Activated effector memory CD4-positive, alpha-beta T cell treated with Interleukin-2 at 50 U/mL for 16 hours (primary cell): ENCODE results near the gene HIPK4.
"Not testable (repeated sequence)": the region's sequence is repeated elsewhere in the genome, so short reads cannot be mapped to it uniquely, and the experiment has no call there.

ENCODE experiments used
- DNase-seq: peaks from one replicate; pipeline ENCODE4 v3.0.0-alpha.2; 2020

The HIPK4 gene

DNA sequence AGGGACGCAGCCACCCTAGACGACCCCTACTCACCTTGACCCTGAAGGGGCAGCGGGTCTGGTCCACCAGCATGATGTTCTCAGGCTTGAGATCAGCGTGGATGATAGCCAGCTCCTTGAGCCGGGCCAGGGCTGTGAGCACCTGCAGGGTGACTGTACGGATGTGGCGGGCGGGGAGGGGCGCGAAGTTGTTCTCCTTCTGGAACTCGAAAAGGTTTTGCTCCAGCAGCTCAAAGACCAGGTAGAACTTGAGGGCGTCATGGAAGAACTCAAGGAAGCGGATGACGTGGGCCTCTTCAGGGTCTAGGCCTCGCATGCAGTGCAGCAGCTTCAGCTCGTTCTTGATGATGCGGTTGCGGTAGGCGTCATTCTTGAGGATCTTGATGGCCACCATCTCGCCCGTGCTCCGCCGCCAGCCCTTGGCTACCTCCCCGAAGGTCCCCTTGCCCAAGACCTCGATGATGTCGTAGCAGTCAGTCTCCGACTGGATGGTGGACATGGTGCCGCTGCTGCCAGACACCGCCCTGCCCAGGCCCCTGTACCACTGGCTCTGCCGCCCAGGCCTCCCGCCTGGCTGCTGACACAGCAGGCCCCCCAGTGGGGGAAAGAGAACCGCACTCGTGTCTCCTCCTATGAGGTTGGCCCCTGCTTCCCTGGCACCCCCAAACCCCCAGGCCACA lies 437 bp downstream of the HIPK4 start:
- DNase-seq, result no peak

DNA sequence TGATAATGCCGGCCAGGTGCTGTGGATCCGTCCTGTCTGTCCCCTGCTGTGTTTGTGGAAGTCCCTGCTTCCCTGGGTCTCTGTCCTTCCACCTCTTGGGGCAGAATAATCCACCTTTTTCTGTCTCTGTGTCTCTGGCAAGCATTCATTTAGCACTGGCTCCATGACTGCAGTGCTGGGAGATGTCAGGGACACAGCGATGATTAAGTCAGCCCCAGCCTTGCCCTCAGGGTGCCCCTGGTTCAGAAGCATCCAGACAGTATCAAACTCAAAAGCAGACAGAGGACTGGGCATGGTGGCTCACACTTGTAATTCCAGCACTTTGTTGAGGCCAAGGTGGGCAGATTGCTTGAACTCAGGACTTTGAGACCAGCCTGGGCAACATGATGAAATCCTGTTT lies 1.5 kb downstream of the HIPK4 start:
- DNase-seq, result no peak

DNA sequence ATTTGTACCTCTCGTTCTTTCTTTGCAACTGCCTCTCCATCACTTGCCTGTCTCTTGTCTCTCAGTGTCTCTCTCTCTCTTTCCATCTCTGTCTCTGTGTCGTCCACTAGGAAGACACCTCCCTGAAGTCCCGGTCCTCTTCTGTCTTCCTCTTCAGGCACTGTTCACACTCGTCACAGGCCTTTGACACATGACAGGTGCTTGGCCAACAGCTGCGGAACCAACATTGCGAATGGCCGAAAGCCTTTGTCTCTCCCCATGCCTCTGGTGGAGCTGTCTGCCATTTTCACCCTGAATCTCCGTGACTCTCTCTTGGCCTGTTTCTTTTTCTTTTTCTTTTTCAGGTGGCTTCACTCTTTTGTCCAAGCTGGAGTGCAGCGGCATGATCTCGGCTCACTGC lies 2.8 kb downstream of the HIPK4 start:
- no peak for DNase-seq

- no peak for DNase-seq
Observed at GRCh38 chr19:40383668-40384248, 6.2 kb downstream of the HIPK4 start.

DNA sequence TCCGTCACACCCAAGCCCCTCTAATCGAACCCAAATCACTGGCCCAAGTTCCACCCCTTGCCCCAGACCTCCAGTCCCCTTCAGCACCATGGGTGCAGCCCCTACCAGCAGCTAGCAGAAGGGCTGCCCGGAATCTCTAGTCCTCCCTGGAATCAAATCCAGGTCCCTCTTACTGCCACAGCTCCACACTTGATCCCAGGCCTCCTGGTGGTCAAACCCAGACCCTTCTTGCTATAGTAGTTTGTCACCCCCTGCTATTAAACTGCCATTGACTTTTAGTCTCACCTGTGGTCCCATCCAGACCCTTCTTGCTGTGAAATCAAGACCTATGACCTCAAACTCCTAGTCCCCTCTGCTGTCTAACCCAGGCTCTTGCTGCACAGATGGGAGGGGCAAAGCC lies 8.7 kb downstream of the HIPK4 start:
- no peak for DNase-seq

GRCh38 chr19:40380199-40381037 lies 9.6 kb downstream of the HIPK4 start:
- DNase-seq, result no peak

DNA sequence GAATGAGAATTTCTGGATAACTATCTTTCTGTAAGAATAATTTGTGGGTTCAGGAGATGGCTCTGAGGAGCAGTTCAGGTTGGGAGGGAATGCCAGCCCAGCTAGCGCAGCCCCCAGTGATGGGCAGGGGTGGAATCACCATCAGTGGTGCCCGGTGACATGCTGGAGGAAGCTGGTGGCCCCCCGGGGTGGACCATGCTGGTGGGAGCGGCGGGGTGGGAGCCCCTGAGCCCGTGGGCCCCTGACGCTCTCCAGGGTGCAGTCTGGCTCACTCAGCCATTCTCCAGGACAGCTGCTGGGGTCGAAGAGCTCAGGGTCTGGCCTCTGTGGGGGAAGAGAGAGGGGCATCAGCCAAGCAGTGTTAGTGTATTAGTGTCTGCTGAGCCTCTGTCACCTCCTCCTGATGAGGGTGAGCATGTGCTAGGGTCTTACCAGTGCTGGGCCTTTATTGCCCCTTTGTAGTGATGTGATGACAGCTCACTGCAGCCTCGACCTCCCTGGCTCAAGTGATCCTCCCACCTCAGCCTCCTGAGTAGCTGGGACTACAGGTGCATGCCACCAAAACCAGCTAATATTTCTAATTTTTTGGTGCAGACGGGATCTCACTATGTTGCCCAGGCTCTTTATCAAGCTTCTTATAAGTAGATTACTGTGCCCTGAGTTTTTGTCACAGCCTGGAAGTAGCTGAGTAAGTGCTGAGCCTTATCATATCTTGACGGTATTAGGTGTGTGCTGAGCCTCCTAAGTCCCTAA lies 10.4 kb downstream of the HIPK4 start:
- no peak for DNase-seq

DNA sequence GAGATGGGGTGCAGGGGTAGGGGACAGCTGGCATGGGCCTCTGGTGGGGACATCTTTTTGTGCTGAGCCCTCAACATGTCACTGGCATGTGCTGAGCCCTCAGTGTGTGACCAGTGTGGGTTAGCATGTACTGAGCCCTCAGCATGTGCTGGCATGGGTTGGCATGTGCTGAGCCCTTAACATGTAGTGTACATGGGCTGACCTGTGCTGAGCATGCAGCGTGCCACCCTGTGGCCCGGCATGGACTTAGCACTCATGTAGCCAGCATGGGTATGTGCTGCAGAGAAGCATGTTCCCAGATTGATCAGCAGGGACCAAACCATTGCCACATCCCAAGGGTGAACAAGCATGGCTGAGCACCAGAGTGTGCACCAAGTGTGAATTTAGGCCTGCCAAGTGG lies 11.5 kb downstream of the HIPK4 start:
- DNase-seq, result no peak

GRCh38 chr19:40377876-40378385 lies 12.1 kb downstream of the HIPK4 start:
- DNase-seq, result no peak

- no peak for DNase-seq
Observed at GRCh38 chr19:40376286-40376862, 13.6 kb downstream of the HIPK4 start.

DNA sequence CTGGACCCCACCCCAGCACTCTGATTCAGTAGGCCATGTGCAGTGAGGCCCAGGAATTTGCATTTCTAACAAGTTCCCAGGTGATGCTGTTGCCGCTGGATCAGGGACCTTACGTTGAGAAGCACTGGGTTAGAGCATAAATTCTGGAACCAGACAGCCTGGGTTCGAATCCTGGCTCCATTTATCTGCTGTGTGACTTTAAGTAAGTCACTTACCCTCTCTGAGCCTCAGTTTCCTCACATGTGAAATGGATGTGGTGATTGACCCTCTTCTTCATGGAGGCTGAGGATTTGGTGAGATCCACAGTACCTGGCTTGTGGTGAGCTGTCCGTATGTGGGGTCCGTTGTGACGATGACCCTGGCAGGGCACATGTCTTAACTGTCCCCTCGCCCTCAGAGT lies 15.9 kb downstream of the HIPK4 start:
- DNase-seq, result no peak

DNA sequence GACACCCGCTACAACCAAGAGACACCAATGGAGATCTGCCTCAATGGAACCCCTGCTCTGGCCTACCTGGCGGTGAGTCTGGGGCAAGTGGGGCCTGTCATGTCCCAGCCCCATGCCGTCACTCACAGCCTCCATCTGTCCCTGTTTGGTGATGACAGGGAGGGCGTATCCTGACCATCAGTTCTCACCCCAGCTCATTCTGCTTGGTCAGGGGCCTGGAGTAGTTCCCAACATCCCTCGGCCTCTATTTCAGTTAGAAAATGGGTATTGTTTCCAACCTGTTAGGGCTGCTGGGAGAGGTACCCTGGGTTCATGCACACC lies 18.2 kb downstream of the HIPK4 start:
- DNase-seq, result no peak

GRCh38 chr19:40370997-40371801 lies 18.8 kb downstream of the HIPK4 start:
- DNase-seq, result no peak

DNA sequence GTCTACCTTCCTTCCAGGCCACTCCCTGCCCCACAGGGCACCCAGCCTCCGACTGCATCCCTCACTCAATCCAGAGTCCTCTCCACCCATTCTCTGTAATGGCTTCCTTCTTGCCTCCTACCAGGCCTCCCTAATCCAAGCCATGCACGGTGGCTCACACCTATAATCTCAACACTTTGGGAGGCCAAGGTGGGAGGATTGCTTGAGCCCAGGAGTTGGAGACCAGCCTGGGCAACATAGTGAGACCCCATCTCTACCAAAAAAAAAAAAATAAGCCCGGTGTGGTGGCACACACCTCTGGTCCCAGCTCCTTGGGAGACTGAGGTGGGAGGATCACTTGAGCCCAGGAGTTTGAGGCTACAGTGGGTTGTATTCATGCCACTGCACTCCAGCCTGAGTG lies 19.7 kb downstream of the HIPK4 start:
- not testable (repeated sequence) for DNase-seq

GRCh38 chr19:40369797-40370196 lies 20.2 kb downstream of the HIPK4 start:
- no peak for DNase-seq

GRCh38 chr19:40367577-40368434 lies 22.2 kb downstream of the HIPK4 start:
- no peak for DNase-seq

- DNase-seq, result no peak
Observed at GRCh38 chr19:40366697-40367561, 23.1 kb downstream of the HIPK4 start.

GRCh38 chr19:40365613-40366401 lies 24.2 kb downstream of the HIPK4 start:
- no peak for DNase-seq

DNA sequence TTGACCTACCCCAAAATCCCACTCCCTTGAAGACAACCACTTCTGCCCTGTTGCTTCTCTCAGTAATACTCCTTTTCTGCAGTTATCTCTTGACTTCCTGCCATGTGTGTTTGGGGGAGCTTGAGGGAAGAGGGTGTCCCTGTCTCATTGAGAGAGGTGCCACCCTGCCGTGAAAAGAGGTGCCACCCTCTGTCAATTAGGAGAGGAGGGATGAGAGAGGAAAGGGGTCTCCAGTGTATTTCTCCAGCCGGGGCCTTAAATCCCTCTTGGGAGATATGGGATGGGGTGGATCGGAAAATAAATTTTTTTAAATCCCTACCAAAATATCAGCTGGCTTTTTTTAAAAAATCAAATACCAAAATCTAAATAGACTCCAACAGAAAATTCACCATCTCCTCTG lies 25.0 kb downstream of the HIPK4 start:
- DNase-seq, result no peak
